Ramos (cell line): ENCODE measurements around the gene RIMBP2.
"Not testable (repeated sequence)": the region's sequence is repeated elsewhere in the genome, so short reads cannot be mapped to it uniquely, and the experiment has no call there.

ENCODE experiments used
- in situ Hi-C: fragments of 300-500 bp; cut with MboI; formaldehyde crosslinking; loops from one replicate; pipeline ENCODE4 v1.14.3; 2022; ENCODE audit warnings: low sequenced_read_pairs; ENCODE audit not compliant: unreplicated experiment

The RIMBP2 gene

GRCh38 chr12:130739571-130739970, 23.5 kb upstream of the RIMBP2 start:
- in situ Hi-C loops, result no loop called here

DNA sequence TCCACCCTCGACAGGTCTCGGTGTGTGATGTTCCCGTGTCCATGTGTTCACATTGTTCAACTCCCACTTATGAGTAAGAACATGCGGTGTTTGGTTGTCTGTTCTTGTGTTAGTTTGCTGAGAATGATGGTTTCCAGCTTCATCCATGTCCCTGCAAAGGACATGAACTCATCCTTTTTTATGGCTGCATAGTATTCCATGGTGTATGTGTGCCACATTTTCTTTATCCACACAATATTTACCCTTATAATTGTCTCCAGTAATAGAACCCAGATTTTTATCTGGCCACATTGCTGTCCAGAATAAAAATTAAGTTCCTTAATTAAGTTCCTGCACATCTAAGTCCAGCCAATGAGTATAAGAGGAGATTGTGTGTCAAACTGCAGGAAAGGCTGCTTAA, 22.3 kb upstream of the RIMBP2 start:
- in situ Hi-C loops, result not testable (repeated sequence)

DNA sequence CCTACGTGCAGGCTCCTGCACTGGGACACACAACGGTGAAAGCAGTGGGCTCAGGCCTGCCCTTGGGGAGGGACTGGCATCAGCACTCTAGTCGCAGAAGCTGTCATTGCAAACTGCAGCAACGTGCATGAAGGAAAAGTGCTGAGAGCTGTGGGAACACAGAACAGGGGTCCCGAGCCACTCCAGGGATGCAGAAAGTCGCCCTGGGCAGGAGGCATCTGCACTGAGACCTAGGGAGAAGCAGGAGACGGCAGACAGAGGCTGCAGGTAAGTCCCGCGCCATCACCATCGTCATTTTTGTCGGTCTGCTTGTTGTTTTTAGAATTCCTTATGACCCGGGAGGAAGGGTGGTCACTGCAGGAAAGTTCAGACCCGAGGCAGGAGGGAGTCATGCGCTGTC, 21.6 kb upstream of the RIMBP2 start:
- in situ Hi-C loops, result no loop called here

DNA sequence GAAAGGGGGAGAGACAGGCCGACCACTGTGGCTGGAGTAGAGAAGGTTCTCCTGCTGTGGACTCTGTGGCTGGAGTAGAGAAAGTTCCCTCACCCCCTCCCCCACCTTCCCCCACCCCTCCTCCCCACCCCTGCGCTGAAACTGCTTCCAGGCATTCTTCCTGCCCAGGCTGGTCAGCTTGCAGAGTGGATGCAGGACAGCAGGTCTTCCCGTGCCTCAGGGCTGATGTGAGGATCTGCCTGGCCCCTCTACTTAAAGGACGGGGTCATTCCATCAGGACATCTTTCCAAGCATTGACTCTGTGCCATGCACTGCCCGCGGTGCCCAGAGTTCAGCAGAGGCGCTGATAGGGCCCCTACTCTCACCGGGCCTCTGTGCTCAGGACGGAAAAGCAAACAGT, 13.2 kb upstream of the RIMBP2 start:
- in situ Hi-C loops, result no loop called here

DNA sequence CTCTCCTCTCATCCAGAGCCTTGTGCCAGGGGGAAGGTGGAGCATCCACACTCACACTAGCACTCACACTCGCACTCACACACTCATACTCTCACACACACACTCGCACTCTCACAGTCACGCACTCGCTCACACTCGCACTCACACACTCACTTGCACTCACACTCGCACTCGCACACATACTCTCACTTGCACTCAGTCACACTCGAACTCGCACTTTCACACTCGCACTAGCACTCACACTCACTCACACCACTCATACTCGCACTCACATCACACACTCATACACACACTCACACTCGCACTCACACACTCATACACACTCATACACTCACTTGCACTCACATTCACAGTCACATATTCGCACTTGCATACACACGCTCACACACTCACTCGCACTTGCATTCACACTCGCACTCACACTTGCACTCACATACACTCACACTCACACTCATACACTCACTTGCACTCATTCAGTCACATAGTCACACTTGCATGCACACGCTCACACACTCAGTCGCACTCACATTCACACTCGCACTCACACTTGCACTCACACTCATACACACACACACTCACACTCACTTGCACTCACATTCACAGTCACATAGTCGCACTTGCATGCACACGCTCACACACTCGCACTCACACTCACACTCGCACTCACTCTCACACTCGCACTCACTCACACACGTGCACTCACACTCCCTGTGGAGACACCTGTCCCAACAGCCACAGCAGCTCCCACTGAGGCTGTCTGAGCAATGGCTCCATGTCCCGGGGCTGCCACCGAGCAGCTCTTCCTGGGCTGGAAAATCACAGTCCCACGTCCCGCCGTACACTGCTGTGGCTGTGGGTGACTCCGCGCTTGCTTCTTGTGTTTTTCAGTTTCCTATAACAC, 12.3 kb upstream of the RIMBP2 start:
- in situ Hi-C loops, result no loop called here

DNA sequence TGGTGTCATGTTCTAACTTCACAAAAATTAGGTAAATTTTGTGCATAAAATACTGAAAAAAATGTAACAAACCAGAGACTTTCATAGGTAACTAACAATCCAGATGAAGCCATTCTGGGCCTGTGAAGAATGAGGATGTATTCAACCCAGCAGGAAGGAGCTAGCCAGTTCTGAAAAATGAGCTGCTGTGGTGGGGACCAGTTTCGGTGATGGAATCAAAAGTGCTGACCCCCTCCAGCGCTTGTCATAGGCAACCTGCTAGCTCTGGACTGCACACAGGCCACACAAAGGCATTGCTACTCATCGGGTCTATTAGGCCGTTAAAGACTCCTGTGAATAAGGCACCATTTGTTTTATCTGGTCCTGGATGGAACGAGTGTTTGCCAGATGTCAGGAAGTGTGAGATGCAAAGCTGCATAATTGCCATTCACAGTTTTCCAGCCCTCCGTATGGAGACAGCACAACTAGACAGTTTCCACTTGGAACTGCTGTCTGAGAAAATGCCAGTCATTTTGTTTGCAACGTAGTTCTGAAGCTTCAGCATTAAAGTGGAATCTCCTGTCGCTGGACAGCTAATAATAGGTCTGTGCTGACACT, 3.3 kb upstream of the RIMBP2 start:
- in situ Hi-C loops, result no loop called here

DNA sequence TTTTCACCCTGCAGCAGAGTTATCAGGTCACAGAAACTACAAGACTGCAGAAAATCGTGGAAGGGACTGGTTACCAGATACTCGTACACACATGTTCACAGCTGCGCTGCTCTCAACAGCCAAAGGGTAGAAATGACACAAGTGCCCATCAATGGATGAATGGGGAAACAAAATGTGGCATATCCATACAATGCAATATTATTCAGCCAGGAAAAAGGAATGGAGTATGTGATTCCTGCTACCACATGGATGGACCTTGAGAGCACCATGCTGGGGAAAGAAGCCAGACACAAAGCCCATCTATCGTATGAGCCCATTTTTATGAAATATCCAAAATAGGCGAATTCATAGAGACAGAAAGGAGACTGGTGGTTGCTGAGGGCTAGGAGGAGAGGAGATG, 1.7 kb upstream of the RIMBP2 start:
- in situ Hi-C loops, result no loop called here

GRCh38 chr12:130716969-130717366, 869 bp upstream of the RIMBP2 start:
- in situ Hi-C loops, result no loop called here

GRCh38 chr12:130715150-130715997, 725 bp downstream of the RIMBP2 start:
- in situ Hi-C loops, result no loop called here

DNA sequence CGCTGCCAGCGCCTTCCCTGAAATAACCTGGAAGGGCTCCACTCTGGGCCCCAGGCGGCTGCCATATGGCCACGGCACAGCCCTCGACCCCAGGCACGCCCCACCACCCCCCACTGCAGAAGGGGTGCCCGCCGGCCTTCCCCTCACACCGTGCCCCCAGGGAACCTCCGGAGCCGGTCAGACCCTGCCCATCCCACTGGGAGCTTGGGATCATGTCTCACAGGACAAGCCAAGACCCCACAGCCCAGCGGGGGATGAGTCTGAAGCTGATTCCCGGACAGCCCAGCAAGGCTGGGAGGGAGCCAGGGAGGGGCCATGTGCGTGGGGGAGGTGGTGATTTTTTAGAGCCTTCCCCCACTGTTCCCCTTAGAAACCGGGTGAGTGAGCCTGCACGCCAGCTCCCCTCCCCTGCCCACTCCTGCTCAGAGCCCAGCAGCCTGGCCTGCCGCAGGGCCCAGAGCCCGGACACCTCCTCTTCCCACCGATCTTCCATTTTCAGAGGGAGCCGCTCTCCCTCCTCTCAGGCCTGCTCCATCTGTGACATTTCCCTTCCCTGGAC, 1.4 kb downstream of the RIMBP2 start:
- in situ Hi-C loops, result no loop called here

DNA sequence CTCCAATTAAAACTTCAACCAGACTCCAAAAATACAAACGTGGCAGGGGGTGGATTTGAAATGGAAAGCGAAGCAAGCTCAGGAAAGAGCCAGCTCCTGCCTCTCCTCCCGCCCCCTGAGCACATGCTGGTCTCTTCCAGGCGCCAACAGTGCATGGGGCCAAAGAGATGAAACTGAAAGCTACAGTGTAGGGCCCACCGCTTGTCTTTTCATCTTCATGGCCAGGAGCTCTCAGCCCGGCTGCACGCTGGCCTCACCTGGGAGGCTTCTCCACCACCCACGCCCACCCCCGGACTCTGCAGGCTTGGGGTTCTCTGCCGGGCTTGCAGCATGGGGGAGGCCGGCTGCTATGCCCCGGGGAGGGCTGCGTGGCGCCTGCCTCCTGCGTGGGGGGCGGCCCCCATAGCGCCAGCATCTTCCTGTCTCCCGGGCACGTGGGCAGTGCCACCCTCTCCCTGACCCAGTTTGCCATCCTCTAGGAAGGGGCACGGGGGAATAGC, 2.0 kb downstream of the RIMBP2 start:
- in situ Hi-C loops, result no loop called here

DNA sequence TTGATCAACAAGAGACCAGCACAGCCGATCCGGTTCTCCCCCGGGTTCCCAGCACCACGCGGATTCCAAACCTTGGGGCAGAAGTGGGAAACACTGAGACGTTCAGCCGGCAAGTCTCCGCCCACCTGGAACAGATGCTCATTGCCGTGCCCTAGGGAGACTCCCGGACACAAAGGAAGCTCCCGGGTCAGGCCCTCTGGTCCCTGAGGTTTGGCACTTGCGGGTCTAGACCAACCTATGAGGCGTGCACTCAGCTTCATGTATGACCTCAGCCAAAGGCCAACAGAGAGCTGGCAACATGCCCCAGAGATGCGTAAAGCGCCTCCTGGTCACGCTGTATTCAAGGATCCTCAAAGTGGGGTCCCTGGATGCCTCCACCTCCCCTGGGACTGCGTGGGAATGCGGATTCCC, 2.5 kb downstream of the RIMBP2 start:
- in situ Hi-C loops, result no loop called here

DNA sequence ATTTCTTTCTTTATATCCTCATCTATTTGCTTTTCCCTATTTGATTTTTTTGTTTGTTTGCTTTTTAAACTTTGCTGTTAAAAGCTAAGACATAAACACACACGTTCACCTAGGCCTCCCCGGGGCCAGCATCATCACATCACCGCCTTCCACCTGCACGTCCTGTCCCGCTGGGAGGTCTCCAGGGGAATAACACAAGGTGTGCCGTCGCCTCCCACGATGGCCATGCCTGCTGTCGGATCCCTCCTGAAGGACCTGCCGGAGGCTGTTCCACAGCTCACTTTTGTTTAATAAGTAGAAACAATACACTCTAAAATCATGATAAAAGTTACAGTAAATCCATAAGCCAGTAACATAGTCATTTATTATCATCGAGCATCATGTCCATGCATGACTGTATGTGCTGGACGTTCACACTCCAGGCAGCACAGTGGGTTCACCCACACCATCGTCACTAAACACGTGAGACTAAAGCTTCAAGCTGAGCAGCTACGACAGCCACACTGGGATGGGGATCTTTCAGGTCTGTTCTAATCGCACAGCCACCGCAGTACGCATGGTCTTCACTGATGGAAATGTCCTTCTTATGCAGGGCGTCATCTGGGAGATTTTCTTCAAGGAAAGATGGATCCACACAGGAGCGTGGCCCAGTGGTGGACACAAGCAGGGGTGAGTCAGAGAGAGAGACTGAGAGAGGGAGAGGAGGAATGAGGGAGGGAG, 3.6 kb downstream of the RIMBP2 start:
- in situ Hi-C loops, result no loop called here

- in situ Hi-C loops, result no loop called here
Observed at GRCh38 chr12:130711756-130712155, 4.3 kb downstream of the RIMBP2 start.

DNA sequence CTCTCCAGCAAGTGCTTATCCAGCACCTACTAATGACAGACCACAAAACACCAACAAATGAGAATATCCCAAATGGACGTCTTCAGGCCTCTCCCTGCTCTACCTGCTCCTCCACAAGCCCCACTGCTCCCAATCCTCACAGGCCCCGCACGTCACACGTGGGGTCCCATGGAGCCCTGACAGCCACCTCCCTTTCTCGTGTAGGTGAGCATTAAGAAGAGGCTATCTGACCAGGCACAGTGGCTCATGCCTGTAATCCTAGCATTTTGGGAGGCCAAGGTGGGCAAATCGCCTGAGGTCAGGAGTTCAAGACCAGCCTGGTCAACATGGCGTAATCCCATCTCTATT, 5.4 kb downstream of the RIMBP2 start:
- in situ Hi-C loops, result no loop called here

DNA sequence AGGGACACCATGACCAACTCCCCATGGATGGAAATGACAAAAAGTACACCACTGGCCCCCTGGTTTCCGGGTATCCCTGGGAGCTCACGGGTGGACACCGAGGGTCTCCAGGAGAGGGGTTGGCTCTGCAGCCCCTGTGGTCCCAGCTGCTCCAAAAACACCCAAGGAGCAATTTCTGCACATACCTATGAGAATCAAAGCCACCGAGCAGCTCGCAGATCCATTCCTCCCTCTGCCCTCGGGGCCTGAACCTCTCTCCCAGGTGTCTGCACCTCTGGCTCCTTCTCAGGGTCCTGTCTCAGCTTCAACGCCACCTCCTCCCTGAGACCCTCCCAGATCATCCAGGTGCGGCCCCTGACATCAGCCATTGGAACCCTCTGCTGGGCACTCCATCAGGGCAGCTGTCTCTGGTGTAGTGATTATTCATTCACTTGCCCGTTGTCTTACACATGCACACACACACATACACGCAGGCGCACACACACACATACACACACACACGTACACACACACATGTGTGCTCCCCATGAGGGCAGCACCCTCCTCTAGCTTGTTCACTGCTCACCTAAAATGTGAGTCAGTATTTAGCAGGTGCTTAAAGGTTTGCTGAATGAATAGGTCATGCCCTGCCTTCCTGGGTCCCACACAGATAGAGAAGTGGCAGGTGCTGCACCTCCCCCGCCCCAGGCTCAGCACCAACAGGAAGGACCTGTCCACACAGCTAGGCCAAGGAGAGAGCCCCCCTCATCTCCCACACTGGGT, 5.9 kb downstream of the RIMBP2 start:
- in situ Hi-C loops, result no loop called here

DNA sequence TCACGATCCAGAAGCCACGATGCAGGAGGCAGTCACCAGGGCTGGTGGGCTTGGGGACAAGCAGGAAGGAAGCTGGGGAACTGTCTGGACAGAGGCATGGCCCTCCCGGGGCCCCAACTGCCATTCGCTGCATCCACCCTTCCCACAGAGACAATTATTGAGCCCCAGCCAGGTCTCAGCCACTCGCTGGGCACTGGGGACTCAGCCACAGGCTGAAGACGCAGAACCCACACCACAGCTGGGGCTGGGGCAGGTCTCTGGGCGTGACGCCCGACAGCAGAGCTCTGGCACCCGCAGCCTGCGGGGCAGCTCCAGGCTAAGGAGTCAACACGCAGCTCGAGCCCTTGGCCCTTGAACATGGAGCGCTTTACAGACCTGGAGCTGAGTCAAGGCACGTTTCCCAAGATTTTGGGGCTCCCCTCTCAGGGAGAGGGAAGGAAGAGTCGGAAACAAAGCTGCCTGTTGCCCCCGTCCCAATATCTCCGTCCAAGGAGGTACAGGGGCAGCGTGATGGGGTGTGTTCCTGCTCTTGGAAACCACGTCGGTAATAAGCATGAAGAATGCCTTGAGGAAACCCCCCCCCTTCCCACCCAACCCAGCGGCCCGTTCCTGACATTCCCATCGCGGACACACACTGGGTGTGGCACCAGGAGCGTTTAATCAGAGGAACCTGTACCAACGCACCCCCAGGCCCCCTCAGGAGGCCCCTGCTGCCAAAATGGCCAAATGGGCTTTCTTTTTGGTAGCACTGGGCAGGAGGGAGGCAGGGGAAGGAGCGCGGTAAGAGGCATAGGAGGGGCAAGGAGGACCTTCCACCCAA, 6.7 kb downstream of the RIMBP2 start:
- in situ Hi-C loops, result no loop called here

DNA sequence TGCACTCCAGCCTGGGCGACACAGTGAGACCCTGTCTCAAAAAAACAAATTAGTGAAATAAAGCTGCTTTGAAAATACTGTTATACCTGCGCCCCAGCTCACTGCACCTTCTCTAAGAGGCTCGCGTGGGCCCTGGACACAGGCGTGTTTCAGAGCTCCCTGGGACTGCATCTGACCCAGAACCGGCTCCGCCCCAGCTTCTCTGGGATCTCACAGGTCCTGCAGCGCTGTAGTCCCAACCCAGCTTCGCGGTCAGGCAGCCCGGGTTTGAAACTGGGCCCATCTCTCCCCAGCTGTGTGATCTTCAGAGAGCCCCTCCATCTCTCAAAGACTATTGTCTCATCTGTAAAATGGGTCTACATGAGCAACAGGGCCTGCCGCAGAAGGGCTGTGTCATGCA, 7.5 kb downstream of the RIMBP2 start:
- in situ Hi-C loops, result no loop called here

GRCh38 chr12:130707571-130707891, 8.6 kb downstream of the RIMBP2 start:
- in situ Hi-C loops, result no loop called here
